NCI-H748 (cell line): Measurements from ENCODE around the gene JARID2.

ENCODE experiments used
- DNase-seq: peaks from one replicate; lab custom pipeline; 2025; ENCODE audit not compliant: unreplicated experiment; lab: John Stamatoyannopoulos, UW

The JARID2 gene

DNA sequence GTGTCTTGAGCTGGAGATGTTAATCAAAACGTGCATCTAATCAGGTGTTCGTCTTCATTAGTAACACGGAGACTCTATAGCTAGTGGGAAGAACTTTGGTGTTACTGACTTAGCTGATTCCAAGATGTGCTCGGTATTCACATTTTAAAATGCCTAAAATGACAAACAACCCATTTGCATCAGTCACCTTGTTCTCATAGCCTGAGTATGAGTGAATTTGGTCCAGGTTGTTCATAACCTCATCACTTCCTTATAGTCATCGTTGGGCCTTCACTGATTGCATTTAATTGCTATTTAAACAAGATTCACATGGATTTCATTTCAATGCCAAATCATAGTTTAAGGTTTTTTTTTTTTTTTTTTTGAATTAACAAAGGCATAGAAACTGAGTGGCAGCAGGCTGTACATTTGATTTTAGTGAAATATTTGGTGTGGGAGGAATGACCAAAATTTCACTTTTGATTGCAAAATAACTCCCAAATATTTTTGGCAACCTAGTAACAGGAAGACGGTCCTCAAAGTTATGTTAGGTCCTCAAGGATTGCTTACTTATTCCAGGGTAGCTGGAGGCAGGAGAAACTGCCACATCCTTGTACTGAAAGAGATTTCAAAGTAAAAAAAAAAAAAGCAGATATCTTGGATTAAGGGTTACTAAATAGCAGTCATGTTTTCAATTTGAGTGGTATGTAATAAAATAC lies 104.7 kb downstream of the JARID2 start:
- DNase-seq, result peak; percentile 25

DNA sequence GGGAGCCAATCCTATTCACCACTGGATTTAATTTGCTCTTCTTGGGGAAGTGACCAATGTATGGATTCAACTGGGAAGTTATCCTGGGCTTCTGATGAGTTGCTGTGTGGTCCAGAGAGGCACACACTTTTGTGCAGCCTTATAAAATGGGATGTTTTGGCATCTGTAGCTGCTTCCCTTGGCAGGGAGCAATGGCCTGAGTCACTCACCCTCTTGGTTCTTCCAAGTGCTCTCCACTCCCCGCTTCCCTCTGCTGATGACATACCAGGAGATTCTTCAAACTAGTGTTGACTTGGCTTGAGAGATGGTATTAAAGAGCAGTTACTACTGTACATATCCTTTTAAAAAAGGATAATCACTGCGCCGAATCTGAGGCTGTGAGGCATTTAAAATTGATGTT lies 105.8 kb downstream of the JARID2 start:
- DNase-seq, result no peak

DNA sequence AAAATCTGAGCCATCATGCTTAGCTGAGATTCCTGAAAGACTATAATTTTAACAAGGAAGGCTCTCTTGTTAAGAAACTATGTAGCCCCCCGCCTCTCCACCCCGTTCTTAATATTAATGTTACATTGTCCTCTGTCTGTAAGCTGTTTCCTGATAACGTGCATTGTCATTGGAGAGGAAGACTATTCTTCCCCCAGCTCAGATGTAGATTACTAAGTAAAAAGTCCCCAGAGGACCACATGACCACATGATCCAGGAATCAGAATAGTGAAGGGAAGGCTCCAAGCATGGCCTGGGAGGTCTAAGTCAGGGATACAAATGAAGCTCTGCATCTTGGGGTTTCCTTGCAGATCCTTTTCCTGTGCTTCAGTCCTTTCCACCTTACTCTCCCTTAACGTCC lies 106.4 kb downstream of the JARID2 start:
- DNase-seq, result no peak

DNA sequence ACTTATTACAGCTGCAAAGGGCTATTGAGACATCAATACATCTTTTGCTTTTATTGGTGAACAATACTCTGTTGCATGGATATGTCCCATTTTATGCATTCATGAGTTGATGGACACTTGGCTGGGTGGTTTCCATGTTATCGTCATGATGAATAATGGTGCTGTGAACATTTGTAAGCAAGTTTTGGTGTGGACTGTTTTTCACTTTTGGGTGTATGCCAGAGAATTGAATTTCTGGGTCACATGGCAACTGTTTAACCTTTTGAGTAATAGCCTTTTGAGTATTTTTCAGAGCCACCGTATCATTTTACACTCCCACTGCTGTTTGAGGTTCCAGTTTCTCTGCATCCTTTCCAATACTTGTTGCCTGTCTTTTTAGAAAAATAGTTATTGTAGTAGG lies 107.0 kb downstream of the JARID2 start:
- peak; percentile 83 for DNase-seq

DNA sequence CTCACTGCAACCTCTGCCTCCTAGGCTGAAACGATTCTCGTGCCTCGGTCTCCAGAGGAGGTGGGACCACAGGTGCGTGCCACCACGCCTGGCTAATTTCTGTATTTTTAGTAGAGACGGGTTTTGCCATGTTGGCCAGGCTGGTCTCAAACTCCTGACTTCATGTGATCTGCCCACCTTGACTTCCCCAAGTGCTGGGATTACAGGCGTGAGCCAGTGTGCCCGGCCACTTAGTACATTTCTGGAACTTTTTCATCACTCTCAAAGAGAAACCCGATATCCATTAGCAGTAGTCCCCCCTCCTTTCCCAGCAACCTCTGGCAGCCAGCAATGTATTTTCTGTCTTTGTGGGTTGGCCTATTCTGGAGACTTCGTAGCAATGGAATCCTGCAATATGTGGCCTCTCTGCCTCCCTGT lies 109.8 kb downstream of the JARID2 start:
- no peak for DNase-seq

DNA sequence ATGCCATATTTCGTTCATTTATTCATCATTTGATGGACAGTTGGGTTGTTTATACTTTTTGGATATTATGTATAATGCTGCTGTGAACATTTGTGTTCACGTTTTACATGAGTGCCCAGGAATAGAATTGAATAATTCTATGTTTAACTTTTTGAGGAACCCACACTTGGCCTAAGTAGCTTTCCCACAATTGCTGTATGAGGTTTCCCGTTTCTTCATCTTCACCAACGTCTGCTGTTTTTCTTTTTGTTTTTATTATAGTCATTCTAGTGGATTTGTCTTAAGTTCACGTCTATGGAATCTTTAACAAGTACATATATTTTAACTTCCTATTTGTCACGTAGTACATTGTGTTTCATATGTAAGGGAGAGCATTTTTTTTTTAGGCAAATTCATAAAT lies 110.3 kb downstream of the JARID2 start:
- no peak for DNase-seq

DNA sequence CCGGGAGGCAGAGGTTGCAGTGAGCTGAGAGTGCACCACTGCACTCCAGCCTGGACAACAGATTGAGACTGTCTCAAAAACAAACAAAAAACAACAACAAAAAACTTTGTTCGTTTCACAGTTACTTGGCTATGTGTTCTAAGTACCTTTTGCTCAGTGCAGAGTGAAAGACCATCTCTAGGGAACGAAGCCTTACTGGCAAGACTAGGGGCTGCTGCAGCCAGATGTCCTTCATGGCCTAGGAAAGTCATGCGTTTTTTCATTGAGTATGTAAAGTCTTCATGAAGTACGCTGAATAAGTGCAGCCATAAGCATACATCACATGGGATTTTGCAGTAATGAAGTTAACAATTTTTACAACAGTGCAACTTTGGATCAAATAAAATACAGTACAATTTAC lies 111.1 kb downstream of the JARID2 start:
- no peak for DNase-seq

DNA sequence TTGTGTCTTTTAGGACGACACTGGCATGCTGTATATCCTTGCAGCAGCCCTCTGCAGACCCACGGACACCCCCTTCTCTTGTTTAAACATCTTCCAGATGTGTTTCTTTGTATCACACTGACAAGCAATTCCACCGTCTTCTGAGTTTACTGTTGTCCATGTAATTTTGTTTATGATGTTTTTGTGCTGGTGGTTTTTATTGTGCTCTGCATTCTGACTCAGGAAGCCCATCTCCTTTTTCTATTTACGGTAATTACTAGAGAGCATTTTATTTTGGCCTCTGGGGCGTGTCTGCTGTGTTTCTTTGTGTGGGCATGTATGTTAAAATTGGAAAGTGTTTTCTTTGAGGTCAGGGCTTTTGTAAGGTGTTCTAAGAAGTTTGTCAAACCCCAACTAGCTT lies 111.9 kb downstream of the JARID2 start:
- peak; percentile 29 for DNase-seq

DNA sequence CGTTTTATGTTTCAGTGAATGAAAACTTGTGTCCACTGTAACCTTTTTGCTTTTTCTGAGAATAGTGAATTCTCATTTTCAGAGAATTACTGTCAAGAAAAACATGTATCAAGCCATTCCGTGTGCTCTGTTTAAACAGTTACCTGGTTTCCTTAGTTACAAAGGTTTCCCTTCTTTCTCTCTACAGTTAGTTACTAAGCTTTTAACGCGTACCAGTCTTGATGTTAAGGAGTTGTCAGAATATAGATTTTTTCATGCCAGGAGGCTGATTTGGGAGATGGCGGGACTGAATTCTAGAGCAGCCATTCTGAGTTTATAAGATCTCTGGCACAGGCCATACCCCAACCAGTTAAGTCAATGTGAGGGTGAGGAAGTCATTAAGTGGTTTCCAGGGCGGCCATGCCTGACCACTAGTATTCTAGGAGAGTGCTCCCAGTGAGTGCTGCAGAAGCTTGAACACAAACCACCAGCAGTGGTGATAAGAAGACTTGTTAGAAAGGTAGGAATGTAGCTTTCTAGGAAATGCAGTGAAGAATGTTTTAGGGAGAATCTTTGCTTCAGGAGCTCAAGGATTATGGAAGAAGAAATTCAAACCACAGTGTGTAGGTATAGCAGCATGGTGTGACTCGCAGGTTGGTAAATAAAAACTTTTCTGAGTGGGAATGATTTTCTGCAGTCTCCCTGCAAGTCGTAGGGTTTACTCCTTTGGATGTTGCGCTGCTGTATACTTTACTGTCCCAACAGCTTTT lies 112.9 kb downstream of the JARID2 start:
- DNase-seq, result no peak

DNA sequence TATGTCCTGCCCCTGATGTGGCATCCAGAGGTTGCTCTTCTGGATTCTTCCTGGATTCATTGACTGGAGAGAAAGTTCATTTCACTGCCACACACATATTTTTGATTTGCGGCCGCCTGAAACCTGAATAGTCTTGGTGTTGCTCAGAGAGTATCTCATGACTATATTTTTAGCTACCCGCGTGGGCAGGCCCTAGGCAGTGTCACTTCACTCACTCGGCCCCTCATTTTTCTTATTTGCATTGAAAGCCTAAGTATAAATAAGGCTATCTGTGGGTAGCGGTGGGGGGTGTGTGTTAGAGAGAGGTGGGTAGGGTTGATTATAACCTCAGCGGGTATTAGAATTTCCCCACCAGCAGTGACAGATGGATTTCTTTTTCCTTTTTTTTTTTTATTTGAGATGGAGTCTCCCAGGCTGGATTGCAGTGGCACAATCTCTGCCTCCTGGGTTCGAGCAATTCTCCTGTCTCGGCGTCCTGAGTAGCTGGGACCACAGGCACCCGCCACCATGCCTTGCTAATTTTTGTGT lies 113.5 kb downstream of the JARID2 start:
- no peak for DNase-seq

DNA sequence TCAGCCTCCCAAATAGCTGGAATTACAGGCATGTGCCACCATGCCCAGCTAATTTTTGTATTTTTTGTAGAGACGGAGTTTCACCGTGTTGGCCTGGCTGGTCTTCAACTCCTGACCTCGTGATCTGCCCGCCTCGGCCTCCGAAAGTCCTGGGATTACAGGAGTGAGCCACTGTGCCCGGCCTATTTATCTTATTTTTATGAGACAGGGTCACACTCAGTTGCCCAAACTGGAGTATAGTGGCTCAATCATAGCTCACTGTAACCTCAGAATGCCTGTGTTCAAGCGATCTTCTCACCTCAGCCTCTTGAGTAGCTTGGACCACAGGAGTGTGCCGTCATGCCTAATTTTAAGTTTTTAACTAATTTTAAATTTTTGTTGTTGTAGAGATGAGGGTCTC lies 114.4 kb downstream of the JARID2 start:
- no peak for DNase-seq

DNA sequence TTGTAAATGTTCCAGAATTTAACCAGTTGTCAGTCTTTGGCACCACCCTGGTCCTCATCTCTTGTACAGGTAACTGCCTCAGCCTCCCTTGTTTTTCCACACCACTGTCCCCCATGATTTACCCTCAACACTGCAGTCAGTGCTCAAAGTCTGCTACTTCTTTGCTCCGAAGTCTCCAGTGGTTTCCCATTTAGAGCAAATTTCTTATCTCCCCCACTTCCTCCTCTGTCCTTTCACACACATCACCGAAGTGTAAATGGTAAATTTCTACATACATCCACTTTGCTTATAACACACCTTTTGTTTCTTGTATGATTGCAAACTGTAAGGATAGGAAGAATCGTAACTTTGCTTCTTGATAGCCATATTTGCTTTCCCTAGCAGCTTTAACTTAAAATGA lies 115.3 kb downstream of the JARID2 start:
- no peak for DNase-seq

DNA sequence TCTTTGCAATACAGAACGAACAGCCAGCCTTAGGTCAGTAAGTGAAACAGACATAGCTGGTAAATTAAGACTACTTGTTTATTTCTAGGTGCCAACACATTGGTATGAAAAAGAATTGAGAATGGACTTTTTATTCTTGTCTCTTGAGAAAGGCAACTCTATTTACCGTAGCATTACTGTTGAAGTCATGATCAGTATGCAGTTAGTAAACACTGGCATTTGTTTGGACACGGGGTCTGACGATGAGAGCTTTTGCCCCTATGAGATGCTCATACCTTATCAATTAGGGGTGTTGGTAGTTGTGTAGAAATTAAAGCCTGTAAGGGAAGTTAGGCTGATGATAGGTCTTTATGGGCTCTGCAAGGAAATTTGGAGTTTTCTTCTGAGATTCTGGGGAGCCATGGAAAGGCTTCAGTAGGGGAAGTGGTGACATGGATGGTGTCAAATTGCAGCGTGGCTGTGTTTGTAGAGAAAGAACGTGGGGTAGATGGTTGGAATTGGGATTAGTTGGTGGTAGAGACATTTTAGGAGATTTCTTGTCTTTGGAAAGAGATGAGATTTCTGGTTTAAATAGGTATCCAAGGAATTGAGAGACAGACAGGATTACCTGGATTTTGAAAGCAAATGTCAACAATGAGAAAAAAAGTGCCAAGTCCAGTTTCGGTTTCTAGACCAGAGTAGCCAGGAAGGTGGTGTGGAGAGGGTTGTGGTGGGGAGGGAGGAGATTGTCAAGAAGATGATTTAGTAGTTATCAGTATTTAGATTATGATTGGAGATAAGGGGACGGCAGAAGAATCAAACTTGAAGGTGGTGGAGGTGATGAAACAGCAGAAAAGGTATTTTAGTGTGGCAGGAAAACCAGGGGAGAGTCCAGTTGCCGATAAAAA lies 116.6 kb downstream of the JARID2 start:
- DNase-seq, result no peak

DNA sequence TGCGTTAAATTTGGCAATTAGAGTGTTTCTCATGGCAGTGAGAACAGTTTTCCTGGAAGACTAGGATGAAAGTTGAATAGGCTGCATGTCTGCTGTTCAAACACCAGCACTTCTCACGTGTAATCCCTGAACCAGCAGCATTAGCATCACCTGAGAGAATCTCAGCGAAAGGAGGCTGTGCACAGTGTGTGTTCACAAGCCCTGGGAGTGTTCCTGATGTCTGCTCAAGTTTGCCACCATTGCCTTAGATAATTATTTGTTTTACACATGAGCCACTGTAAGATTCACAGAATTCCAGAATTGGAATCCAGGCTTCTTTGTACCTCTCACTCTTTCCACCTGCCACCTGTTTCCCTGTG lies 117.3 kb downstream of the JARID2 start:
- DNase-seq, result no peak

DNA sequence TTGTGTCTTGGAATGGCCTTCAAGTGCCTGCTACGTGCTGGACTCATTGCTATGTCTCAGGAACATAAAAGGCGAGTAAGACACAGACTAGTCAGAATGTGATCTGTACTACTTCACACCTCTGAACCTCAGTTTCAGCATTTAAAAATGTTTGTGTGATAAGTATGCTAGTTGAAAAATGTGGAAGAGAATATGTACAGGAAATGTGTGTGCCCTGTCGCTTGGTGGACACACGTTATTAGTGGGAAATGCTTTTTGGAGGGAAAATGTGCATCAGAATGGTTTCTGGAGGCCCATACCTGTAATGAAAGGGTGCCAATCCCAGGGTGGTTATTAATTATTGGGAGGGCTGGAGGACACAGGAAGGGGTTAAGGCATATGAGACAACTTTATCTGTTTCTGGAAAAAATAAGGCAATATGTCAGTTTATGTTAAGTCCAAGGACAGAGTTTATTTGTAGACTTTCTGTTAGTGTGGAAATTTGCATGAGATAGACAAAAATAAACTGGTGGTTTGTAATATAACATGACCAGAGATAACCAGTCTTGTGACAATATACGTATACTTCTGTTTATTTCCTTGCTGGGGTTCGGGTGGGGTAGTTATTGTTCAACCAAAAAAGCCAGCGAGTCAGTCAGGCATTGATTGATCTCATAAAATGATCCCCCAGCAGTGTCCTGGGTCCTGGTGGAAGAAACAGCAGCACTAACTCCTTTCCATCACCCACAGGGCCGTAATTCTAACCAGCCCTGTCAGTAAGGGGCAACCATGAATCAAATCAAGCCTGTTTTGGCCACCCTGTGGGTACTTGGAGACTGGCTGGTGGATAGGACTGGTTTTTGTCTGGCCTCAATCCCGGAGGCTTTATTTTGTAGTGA lies 117.9 kb downstream of the JARID2 start:
- DNase-seq, result no peak

DNA sequence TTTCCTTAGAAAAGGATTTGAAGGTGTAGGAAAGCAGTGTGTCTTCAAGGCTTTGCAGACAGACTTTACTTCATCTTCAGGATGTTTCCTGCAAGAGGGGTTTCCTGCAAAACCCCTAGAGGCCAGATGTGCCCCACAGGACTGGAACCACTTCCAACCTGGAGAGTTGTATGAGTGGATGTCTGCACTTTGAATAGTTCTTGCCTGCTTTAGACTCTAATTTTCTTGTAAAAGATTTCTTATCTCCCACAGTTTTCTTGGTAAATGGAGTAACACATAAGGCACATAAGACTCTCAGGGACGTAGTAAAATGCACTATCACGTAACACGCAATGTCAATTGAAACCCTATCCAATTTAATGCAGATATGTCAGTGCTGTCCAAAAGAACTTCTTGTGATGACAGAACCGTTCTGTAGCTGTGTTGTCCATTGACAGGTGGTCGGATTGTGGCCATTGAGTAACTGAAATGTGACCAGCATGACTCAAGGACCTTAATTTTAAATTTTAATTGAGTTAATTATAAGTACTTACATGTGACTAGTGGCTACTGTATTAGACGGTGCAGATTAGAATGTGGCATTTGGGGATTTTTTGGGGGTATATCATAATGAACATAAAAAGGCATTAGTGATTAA lies 118.7 kb downstream of the JARID2 start:
- peak; percentile 27 for DNase-seq

DNA sequence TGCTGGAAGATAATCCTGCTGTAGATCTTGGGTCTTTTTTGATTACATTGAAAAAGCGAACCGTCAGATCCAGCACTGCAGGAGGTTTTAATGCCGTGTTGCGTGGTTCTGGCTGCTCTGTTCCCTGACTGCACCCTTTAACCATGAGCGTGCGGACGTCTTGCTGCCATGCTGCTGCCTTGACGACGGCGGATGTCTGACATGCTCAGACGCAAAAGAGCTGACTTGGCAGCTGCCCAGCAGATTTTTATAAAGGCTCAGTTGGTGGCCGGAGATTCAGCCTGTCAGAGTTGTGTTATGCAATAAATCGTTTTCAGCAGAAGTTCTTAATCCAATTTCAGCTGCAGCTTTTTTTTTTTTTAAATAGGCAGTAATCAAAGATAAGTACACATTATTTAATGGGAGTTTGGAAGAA lies 119.4 kb downstream of the JARID2 start:
- DNase-seq, result peak; percentile 97

DNA sequence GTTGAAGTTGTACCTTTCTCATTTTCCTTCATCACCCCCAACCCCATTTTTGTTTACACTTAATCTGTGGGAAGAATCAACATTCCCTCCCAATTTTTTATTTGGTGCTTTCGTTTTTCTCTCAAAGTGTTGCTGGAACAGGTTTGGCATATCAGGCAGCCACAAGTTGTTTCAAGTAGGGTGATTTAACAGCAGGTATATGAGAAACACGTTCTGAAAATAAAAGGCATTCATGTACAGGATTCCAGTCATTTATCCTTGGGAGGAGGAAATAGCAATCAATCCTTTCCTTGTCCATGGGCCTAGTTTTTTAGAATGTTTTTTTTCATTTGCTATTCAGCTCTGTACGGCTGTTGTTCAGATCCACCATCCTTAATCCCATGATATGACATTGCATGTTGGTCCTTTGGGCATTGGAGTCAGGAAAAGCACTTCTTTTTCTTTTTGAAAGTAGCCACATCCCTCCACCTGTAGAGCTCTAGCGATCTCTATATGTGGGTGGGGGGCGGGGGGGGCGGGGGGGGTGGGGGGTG lies 120.2 kb downstream of the JARID2 start:
- DNase-seq, result peak; percentile 39

DNA sequence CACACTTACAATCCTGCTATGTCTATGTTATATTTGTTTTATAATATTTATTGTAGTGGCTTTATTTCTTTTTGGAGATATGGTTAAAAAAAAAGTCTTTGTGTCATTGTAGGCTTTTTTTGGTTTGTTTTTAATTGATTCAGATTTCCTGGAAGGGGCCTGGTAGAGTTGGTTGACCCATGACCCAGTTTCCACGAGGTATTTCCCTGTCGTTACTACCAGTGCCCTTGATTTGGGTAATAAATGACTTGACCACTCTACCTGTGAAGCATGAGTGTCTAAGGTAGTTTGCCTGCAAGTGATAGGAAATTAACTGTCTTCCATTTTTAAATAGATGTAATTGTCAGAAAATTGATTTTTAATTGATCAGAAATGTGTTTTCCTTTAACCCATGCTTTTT lies 121.0 kb downstream of the JARID2 start:
- no peak for DNase-seq

DNA sequence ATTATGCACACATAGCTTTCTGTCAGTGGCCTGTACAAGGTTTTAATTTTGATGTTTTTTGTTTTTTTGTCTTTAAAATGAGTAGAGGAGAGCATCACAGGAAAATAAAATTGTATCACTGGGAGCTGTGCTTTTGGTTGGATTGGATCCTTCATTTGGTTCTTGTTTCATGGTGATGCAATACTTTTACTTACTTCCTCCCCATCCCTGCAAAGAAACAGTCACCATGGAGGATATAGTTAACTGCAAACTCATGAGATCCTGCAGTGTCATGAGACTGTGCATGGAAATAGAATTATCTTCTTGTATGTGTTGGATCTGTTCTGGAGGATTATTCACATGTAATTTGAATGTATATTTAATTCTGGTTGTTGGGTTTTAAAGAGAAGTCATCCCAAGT lies 122.3 kb downstream of the JARID2 start:
- no peak for DNase-seq
